Neural cell (in vitro differentiated cells): ENCODE results near the gene HAO2.

Experiments used
- EP300 ChIP-seq: fragments of 450-650 bp; conservative IDR thresholded peaks from 2 replicates; pipeline ENCODE4 v1.6.1; 2014; ENCODE audit warnings: antibody characterized with exemption, mild to moderate bottlenecking, moderate library complexity; ENCODE audit not compliant: poor library complexity, severe bottlenecking
- EZH2 ChIP-seq: fragments of 200-600, 300-800 bp; shearing (Covaris generic), sonication (generic); IDR thresholded peaks from 2 replicates; pipeline ENCODE4 v1.6.1; 2014; ENCODE audit warnings: antibody characterized with exemption, low read length, borderline replicate concordance, mild to moderate bottlenecking; ENCODE audit not compliant: insufficient read depth, poor library complexity, severe bottlenecking
- POLR2AphosphoS5 ChIP-seq: IDR thresholded peaks from 2 replicates; pipeline ENCODE4 v1.6.1; 2012
- RAD21 ChIP-seq: fragments of 450-650 bp; conservative IDR thresholded peaks from 2 replicates; pipeline ENCODE4 v1.6.1; 2014; ENCODE audit warnings: antibody characterized with exemption, mild to moderate bottlenecking, moderate library complexity
- TAF1 ChIP-seq: IDR thresholded peaks from 2 replicates; pipeline ENCODE4 v1.6.1; 2012; ENCODE audit warnings: low read depth
- TF ChIP-seq, protein P1 (sequence below): fragments of 450-650 bp; IDR thresholded peaks from 2 replicates; pipeline ENCODE4 v1.5.1; 2014; ENCODE audit warnings: antibody characterized with exemption, mild to moderate bottlenecking, moderate library complexity; ENCODE audit not compliant: poor library complexity, severe bottlenecking
- TF ChIP-seq, protein P2 (sequence below): IDR thresholded peaks from 2 replicates; pipeline ENCODE4 v1.6.1; 2012; ENCODE audit warnings: borderline replicate concordance

DNA sequence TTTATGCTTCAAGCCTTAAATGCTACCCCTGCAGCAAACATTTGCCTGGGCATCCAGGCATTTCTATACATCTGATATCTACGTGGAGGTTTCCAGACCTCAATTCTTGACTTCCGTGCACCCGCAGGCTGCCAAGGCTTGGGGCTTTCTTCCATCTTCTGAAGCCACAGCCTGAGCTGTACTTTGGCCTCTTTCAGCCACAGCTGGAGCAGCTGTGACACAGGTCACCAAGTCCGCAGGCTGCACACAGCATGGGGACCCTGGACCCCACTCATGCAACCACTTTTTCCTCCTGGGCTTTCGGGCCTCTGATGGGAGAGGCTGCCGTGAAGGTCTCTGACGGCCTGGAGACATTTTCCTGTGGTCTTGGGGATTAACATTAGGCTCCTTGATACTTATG lies 5.4 kb upstream of the HAO2 start:
- TF ChIP-seq, protein P1, sequence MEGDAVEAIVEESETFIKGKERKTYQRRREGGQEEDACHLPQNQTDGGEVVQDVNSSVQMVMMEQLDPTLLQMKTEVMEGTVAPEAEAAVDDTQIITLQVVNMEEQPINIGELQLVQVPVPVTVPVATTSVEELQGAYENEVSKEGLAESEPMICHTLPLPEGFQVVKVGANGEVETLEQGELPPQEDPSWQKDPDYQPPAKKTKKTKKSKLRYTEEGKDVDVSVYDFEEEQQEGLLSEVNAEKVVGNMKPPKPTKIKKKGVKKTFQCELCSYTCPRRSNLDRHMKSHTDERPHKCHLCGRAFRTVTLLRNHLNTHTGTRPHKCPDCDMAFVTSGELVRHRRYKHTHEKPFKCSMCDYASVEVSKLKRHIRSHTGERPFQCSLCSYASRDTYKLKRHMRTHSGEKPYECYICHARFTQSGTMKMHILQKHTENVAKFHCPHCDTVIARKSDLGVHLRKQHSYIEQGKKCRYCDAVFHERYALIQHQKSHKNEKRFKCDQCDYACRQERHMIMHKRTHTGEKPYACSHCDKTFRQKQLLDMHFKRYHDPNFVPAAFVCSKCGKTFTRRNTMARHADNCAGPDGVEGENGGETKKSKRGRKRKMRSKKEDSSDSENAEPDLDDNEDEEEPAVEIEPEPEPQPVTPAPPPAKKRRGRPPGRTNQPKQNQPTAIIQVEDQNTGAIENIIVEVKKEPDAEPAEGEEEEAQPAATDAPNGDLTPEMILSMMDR, result no peak
- TF ChIP-seq TAF1 (no peak), EZH2 (no peak), EP300 (no peak), POLR2AphosphoS5 (no peak), RAD21 (no peak)
- TF ChIP-seq, protein P2, sequence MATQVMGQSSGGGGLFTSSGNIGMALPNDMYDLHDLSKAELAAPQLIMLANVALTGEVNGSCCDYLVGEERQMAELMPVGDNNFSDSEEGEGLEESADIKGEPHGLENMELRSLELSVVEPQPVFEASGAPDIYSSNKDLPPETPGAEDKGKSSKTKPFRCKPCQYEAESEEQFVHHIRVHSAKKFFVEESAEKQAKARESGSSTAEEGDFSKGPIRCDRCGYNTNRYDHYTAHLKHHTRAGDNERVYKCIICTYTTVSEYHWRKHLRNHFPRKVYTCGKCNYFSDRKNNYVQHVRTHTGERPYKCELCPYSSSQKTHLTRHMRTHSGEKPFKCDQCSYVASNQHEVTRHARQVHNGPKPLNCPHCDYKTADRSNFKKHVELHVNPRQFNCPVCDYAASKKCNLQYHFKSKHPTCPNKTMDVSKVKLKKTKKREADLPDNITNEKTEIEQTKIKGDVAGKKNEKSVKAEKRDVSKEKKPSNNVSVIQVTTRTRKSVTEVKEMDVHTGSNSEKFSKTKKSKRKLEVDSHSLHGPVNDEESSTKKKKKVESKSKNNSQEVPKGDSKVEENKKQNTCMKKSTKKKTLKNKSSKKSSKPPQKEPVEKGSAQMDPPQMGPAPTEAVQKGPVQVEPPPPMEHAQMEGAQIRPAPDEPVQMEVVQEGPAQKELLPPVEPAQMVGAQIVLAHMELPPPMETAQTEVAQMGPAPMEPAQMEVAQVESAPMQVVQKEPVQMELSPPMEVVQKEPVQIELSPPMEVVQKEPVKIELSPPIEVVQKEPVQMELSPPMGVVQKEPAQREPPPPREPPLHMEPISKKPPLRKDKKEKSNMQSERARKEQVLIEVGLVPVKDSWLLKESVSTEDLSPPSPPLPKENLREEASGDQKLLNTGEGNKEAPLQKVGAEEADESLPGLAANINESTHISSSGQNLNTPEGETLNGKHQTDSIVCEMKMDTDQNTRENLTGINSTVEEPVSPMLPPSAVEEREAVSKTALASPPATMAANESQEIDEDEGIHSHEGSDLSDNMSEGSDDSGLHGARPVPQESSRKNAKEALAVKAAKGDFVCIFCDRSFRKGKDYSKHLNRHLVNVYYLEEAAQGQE, result no peak
